Right atrium auricular region (tissue), 2 donors: Measurements from ENCODE around the gene NEU2. TPM values are rescaled to one million over a fixed set of nuclear protein-coding genes. Genes with fewer than 3 reads are reported as not detected.

ENCODE experiments used
- DNase-seq: peaks from one replicate; pipeline ENCODE4 v3.0.0-alpha.2; 2019; ENCODE audit warnings: low spot score
- H3K27ac ChIP-seq, 2 donors: fragments of 200-600 bp; sonication (generic); 1 replicate in 1 of 2; 2 replicates in 1 of 2; pipeline ENCODE4 v1.5.1; 2016 to 2019
- H3K27me3 ChIP-seq, 2 donors: fragments of 200-600 bp; sonication (generic); one replicate each; pipeline versions ENCODE4 v1.5.1 to v1.6.0; 2017 to 2019
- H3K36me3 ChIP-seq: fragments of 200-600 bp; sonication (generic); one replicate; pipeline ENCODE4 v1.5.1; 2016
- H3K4me1 ChIP-seq, 2 donors: fragments of 200-600 bp; sonication (generic); one replicate each; pipeline versions ENCODE4 v1.5.1 to v1.6.0; 2017 to 2019
- H3K4me3 ChIP-seq, 2 donors: fragments of 200-600 bp; sonication (generic); 1 replicate in 1 of 2; 2 replicates in 1 of 2; pipeline ENCODE4 v1.5.1; 2017 to 2019; ENCODE audit warnings: mild to moderate bottlenecking in 1 of 2, moderate library complexity in 1 of 2
- H3K9me3 ChIP-seq, 2 donors: fragments of 200-600 bp; sonication (generic); one replicate each; pipeline ENCODE4 v1.5.1; 2019
- CTCF ChIP-seq, 2 donors: fragments of 200-600 bp; sonication (generic); IDR thresholded peaks; one replicate each; pipeline ENCODE4 v1.5.1; 2019; ENCODE audit warnings: antibody characterized with exemption in 2 of 2
- total RNA-seq, 2 donors: library from RNA; depleted of rRNA; stranded (reverse); fragments of >200 nt; gene quantifications; one replicate each; pipeline ENCODE4 v1.1.0, GENCODE V29; 2016

The NEU2 gene
- total RNA-seq, 2 donors from 2014 or later: not detected

- no peaks in the 10 kb centered on the region for H3K27me3 ChIP-seq
- no peaks in the 10 kb centered on the region for H3K9me3 ChIP-seq
- peak; percentile 86 to 96 for TF ChIP-seq CTCF (IDR thresholded peaks at IDR 0.05)
- H3K4me1 ChIP-seq: peaks cover 0 to 24% of the 10 kb centered on the region in 2 donors
- no peaks in the 10 kb centered on the region for H3K36me3 ChIP-seq
- no peak for DNase-seq
- H3K4me3 ChIP-seq: no peak overlapping the region
- H3K27ac ChIP-seq: no peak overlapping the region
Observed at GRCh38 chr2:233053928-233054784, 21.7 kb downstream of the NEU2 start.

GRCh38 chr2:233055362-233055761, 22.9 kb downstream of the NEU2 start:
- Histone ChIP-seq H3K27ac (no peak overlapping the region), H3K27me3 (no peaks in the 10 kb centered on the region), H3K36me3 (no peaks in the 10 kb centered on the region), H3K9me3 (no peaks in the 10 kb centered on the region), H3K4me3 (no peak overlapping the region), H3K4me1 (peaks cover 0 to 30% of the 10 kb centered on the region in 2 donors)
- TF ChIP-seq CTCF (IDR thresholded peaks at IDR 0.05): no peak
- no peak for DNase-seq

GRCh38 chr2:233056961-233057605, 24.6 kb downstream of the NEU2 start:
- DNase-seq: no peak

GRCh38 chr2:233058717-233059546, 26.5 kb downstream of the NEU2 start:
- no peaks in the 10 kb centered on the region for H3K9me3 ChIP-seq
- peaks cover 0 to 41% of the 10 kb centered on the region in 2 donors for H3K4me1 ChIP-seq
- DNase-seq: no peak
- peak overlapping the region; percentile 72 to 77 for H3K27ac ChIP-seq
- no peaks in the 10 kb centered on the region for H3K36me3 ChIP-seq
- H3K4me3 ChIP-seq: no peak overlapping the region
- no peaks in the 10 kb centered on the region for H3K27me3 ChIP-seq
- no peak for TF ChIP-seq CTCF (IDR thresholded peaks at IDR 0.05)

More at GRCh38 chr2:233056961-233057605, 24.6 kb downstream of the NEU2 start:
- TF ChIP-seq CTCF (IDR thresholded peaks at IDR 0.05): no peak
- Histone ChIP-seq H3K4me3 (no peak overlapping the region), H3K27ac (no peak overlapping the region), H3K9me3 (no peaks in the 10 kb centered on the region), H3K27me3 (no peaks in the 10 kb centered on the region), H3K36me3 (no peaks in the 10 kb centered on the region), H3K4me1 (peaks cover 0 to 30% of the 10 kb centered on the region in 2 donors)

GRCh38 chr2:233059547-233059796, 27.0 kb downstream of the NEU2 start:
- Histone ChIP-seq H3K4me1 (peaks cover 0 to 41% of the 10 kb centered on the region in 2 donors), H3K27me3 (no peaks in the 10 kb centered on the region), H3K4me3 (peak overlapping the region in 1 of 2 donors; percentile 52), H3K27ac (peak overlapping the region; percentile 72 to 77), H3K36me3 (no peaks in the 10 kb centered on the region), H3K9me3 (no peaks in the 10 kb centered on the region)
- no peak for TF ChIP-seq CTCF (IDR thresholded peaks at IDR 0.05)
- no peak for DNase-seq
